ENCODE results near the gene ABLIM3. TPM values are rescaled to one million over a fixed set of nuclear protein-coding genes. Genes with fewer than 3 reads are reported as not detected.

ABLIM3 gene
- total RNA-seq, 2 experiments from 2014 or later, result not detected

DNA sequence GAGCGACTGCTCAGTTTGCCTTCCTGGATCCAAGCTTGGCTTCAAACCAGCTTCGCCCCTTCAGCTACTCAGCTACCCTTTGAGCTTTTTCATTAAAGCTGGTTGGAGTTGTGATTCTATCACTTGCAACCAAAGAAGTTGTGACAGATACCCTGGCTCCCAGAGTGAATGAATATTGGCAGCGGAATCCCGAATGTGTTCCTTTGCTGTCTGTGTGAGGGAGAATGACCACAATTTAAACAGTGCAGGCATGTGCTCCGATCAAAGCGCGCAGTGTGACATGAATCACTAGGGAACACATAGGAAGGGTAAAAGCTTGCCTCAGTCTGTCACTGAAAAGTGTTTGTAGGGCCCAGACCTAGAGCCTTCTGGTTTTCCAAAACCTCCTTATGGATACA lies 123.8 kb downstream of the ABLIM3 start:
- ChIA-PET POLR2A (no interaction called here), CTCF (interaction anchor here (0.7 to 4.5 kb wide), 5 partner anchors 14 to 125 kb away, joined by 4 to 39 read pairs (median 4); partner anchors contain the start of gene ABLIM3)
- TF ChIP-seq, protein P1, sequence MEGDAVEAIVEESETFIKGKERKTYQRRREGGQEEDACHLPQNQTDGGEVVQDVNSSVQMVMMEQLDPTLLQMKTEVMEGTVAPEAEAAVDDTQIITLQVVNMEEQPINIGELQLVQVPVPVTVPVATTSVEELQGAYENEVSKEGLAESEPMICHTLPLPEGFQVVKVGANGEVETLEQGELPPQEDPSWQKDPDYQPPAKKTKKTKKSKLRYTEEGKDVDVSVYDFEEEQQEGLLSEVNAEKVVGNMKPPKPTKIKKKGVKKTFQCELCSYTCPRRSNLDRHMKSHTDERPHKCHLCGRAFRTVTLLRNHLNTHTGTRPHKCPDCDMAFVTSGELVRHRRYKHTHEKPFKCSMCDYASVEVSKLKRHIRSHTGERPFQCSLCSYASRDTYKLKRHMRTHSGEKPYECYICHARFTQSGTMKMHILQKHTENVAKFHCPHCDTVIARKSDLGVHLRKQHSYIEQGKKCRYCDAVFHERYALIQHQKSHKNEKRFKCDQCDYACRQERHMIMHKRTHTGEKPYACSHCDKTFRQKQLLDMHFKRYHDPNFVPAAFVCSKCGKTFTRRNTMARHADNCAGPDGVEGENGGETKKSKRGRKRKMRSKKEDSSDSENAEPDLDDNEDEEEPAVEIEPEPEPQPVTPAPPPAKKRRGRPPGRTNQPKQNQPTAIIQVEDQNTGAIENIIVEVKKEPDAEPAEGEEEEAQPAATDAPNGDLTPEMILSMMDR (IDR thresholded peaks at IDR 0.05), result no peak
- H3K36me3 Mint-ChIP-seq (ENCODE audit: low read depth), result peaks cover 2% of the 10 kb centered on the region
- no peaks in the 10 kb centered on the region for H3K4me1 Mint-ChIP-seq (ENCODE audit: low read depth)
- H3K27ac Mint-ChIP-seq, result no peak overlapping the region
- H3K4me3 Mint-ChIP-seq, result no peak overlapping the region
- H3K9me3 Mint-ChIP-seq, result peaks cover 6% of the 10 kb centered on the region
- intact Hi-C loops (cut with micrococcal nuclease), result no loop called here
- no peak for DNase-seq
- no peak for ATAC-seq
- H3K27me3 Mint-ChIP-seq, result peaks cover 6% of the 10 kb centered on the region

DNA sequence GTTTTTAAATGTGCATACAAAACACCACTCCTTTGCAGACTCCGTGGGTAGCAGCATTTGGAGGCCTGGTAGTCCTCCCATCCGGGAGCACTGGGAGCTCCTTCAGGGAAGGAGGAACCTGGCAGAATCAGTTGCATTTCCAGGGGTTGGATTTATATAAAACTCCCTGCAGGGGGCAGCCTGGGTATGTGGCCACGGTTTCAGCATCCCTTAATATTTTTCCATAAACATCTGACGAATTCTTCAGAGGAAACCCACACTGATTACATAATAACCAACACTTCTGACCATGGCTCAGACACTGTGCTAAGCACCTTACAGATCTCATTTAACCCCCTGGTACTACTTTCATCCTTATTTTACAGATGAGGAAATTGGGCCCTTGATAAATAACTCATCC lies 124.3 kb downstream of the ABLIM3 start:
- TF ChIP-seq, protein P1 (IDR thresholded peaks at IDR 0.05), result no peak
- no peak overlapping the region for H3K4me3 Mint-ChIP-seq
- H3K27me3 Mint-ChIP-seq, result peaks cover 7% of the 10 kb centered on the region
- POLR2A ChIA-PET, result no interaction called here
- intact Hi-C loops (cut with micrococcal nuclease), result no loop called here
- no peaks in the 10 kb centered on the region for H3K4me1 Mint-ChIP-seq (ENCODE audit: low read depth)
- no peak for ATAC-seq
- CTCF ChIA-PET, result interaction anchor here (0.7 to 4.5 kb wide), 6 partner anchors 14 to 126 kb away, joined by 4 to 39 read pairs (median 4); partner anchors contain the start of gene ABLIM3
- H3K36me3 Mint-ChIP-seq (ENCODE audit: low read depth), result peaks cover 2% of the 10 kb centered on the region
- H3K9me3 Mint-ChIP-seq, result peaks cover 6% of the 10 kb centered on the region
- no peak for DNase-seq
- H3K27ac Mint-ChIP-seq, result no peak overlapping the region

DNA sequence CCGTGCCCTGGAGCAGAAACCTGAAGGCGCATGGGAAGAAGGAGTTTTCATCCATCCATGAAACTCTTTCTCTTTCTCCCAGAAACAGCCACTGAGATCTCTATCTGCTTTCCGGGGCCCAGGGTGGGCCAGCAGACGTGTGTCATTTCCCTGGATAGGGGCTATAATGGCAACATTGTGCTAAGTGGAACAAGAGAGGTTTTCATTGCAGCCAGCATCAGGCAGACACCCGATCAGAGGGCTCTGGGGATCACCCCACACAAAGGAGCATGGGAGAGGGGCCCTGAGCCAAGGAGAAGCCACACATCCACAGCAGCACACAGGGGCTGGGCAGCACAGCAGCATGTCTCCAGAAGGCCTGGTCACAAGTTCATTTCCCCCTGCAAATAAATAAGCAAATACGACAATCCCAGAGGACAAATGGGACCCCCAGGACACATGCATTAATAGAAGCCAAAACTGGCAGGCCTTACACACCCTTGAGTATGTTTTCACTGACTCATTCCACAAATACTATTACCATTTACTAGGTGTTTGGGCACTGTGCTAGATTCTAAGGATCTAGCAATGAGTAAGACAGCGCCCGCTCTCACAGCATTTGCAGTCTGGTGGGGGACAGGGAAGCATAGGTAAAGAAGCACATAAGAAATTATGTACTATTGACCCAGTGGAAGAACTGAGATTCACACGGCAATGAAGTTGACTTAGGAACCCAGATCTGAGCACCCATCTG lies 126.1 kb downstream of the ABLIM3 start:
- no peak for DNase-seq
- H3K36me3 Mint-ChIP-seq (ENCODE audit: low read depth), result peaks cover 2% of the 10 kb centered on the region
- ATAC-seq, result no peak
- peaks cover 6% of the 10 kb centered on the region for H3K4me1 Mint-ChIP-seq (ENCODE audit: low read depth)
- CTCF ChIA-PET, result interaction anchor here (1.3 to 4.5 kb wide), 4 partner anchors 12 to 128 kb away, joined by 5 to 39 read pairs (median 21); partner anchors contain the start of gene ABLIM3
- no peak overlapping the region for H3K27ac Mint-ChIP-seq
- H3K27me3 Mint-ChIP-seq, result peaks cover 16% of the 10 kb centered on the region
- POLR2A ChIA-PET, result no interaction called here
- no peak overlapping the region for H3K4me3 Mint-ChIP-seq
- H3K9me3 Mint-ChIP-seq, result peaks cover 6% of the 10 kb centered on the region
- intact Hi-C loops (cut with micrococcal nuclease), result no loop called here
- TF ChIP-seq, protein P1 (IDR thresholded peaks at IDR 0.05), result no peak

DNA sequence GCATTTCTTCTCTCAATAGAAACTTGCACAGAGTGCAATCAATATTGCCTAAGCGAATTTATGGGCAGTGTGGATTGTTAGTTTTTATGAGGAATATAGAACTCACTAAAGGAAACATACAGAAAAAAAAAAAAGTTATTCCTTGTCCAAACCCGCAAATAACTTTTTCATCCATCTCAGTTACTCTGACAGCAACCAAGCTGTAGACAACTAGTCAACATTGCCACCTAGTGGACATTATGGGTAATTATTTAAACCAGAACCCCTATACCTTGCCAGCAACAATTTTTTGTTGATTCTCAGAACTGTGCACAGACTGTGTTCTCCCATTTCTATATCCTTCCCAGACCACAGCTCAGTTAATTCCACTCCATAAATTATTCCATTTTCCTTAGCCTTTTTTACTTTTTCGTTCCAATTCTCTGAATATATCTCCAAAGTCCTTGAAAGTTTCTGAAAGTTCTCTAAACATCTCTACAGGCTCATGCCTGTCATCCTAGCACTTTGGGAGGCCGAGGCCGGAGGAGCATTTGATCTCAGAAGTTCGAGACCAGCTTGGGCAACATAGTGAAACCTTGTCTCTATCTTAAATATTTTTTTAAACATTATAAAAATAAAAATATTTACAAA lies 127.8 kb downstream of the ABLIM3 start:
- intact Hi-C loops (cut with micrococcal nuclease), result loop anchor here (2.0 kb wide), 1 partner anchor 128 kb away; the partner anchor contains the start of gene ABLIM3
- Mint-ChIP-seq H3K9me3 (peaks cover 6% of the 10 kb centered on the region), H3K4me1 (ENCODE audit: low read depth) (peaks cover 6% of the 10 kb centered on the region), H3K4me3 (no peak overlapping the region), H3K27me3 (peaks cover 24% of the 10 kb centered on the region), H3K36me3 (ENCODE audit: low read depth) (peaks cover 2% of the 10 kb centered on the region), H3K27ac (no peak overlapping the region)
- ChIA-PET CTCF (interaction anchor here (0.7 to 3.6 kb wide), 21 partner anchors 9 to 703 kb away, joined by 3 to 37 read pairs (median 4); partner anchors contain the start of gene ABLIM3), POLR2A (interaction anchor here (0.7 kb wide), 1 partner anchor 405 kb away, joined by 3 read pairs; no protein-coding TSS in a partner anchor)
- DNase-seq, result no peak
- TF ChIP-seq, protein P1 (IDR thresholded peaks at IDR 0.05), result peak; percentile 97
- peak; percentile 52 for ATAC-seq
